ENCODE data around the gene STON1.
"Not testable (repeated sequence)": the region's sequence is repeated elsewhere in the genome, so short reads cannot be mapped to it uniquely, and the experiment has no call there.

Gene STON1

DNA sequence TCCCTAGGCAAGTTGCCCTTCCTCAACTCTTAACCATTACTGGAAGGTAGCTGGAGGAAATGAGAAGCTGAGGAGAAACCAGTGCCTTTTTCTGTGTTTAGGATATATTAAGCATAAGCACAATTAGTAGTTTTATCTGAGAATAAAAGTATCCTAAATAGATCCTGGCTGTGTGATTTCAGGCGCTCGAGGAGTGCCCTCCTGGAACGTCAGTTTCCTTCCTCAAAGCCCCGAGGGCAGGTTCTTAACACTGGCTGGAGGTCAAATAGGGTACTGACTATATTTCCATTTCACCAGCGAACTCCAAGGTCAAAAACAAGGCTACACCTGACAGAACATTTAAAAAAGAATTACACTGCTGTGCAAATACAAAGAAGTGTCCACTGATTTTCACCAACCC, 1.5 kb upstream of the STON1 start:
- DNase-seq = no peak

DNA sequence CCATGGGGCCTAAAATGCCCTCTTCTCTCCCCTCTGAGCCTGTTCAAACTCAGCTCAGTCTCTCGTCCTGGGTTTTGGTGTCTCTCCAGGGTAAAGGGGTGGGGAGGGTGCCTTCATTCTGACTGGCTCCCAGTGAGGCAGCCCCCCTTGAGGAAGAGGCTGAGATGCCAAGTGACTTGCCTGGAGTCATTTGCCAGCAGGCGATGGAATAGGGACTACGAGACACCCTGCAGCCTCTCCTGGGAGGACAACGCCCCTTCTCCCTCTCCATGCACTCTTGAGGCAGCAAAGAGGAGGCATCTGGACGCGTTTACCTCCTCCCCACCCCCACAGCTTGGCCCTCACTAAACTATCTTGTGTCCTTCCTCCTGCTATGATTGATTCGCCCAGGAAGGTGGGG, 760 bp upstream of the STON1 start:
- peak; percentile 64 for DNase-seq

DNA sequence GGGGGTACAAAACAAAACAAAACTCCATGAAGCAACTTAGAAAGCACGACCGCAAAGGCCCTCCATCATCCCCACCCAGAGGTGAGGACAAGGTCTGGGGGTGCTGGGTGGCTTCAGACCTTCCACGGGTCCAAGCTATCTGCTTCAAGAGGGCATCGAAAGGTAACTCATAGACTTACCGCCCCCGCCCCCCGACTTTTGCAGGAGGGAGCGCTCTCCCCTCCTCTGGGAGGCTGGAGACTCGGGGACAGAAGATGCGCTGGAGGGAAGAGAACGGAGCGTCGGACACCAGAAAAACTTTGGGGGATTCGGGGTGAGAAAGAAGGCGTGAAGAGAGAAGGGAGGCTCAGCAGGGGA, 300 bp upstream of the STON1 start:
- DNase-seq = no peak

DNA sequence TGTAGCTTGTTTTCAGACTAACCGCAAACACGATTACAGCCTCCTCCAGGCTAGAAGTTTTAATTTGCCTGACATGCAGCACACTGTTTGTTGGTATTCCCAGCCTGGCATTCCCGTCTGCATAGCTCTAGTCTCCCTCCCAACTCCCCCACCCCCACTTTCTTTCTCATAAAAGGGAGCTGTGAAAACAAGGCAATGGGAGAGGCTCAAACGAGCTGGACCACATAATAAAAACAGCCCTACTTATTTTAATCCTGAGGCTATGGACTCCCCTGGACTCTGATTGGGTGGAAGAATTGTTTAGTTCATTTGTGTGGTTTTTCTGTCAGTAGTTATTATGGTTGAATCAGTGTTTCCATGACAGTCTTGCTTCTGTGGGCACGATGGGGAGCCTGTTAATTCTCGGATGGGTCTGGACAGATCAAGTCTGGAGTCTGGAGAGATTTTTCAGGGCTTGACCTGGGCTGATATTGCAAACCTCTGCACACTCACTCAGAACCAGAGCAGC, 1.2 kb downstream of the STON1 start:
- no peak for DNase-seq

DNA sequence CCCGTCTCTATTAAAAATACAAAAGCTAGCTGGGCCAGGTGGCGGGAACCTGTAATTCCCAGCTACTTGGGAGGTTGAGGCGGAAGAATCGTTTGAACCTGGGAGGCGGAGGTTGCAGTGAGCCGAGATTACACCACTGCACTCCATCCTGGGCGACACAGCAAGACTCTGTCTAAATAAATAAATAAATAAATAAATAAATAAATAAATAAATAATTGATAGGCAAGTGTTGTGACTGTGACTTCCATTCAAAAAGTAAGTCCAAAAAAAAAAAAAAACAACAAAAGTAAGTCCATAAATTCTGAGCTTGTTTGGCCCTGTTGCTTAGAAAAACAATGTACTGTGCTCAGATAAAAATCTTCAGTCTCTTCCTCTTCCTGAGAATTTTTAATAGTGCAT, 2.2 kb downstream of the STON1 start:
- DNase-seq = no peak

DNA sequence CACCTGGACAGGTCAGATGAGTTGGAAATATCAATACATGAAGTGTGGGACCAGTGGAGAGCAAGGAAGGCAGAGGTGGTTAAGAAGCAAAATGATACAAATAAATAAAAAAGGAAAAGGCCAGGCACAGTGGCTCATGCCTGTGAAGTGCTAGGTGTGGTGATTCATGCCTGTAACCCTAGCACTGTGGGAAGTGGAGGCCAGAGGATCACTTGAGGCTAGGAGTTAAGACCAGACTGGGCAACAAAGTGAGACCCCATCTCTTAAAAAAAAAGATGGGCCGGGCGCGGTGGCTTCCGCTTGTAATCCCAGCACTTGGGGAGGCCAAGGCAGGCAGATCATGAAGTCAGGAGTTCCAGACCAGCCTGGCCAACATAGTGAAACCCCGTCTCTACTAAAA, 2.9 kb downstream of the STON1 start:
- DNase-seq = no peak

DNA sequence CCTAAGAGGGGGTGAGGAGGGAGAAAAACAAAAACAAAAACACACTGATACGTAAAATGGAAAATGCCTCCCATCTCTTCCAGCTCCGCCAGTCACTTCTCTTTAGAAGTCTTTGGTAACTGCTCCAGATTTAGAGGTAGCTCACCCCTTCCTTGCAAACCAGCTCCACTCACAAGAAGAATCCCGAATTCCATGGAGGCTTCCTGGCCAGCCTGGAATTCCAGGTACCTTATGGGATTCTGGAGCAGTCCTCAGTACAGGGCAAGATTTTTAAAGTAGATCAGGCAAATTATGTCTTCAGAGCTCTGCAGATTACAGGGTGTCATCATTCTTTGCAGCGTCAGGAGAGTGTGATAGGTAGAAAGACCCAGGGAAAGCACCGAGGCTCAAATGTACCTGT, 4.8 kb downstream of the STON1 start:
- no peak for DNase-seq

DNA sequence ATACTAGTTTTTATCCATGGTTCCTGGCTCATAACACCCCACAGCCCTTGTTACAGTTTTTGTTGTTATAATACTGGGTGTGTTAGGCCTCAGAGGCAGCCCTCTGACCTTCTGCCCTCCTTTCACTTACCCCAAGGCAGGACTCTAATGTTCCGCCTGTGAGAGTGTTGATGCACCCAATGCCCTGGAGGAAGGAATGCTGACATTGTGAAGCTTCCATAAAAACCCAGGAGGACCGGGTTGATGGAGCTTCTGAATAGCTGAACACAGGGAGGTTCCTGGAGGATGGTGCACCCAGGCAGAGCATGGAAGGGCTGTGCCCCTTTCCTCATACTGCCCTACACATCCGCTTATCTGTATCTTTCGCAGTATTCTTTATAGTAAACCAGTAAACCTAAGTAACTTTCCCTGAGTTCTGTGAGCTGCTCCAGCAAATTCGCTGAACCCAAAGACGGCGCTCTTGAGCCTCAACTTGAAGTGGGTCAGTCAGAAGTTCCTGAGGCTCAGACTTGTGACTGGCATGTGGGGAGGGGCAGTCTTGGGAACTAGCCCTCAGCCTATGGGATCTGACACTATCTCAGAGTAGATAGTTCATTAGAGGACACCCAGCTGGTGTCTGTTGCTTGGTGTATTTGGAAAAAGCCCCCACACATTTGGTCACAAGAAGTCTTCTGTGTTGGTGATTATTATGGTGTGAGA, 10.4 kb downstream of the STON1 start:
- no peak for DNase-seq

DNA sequence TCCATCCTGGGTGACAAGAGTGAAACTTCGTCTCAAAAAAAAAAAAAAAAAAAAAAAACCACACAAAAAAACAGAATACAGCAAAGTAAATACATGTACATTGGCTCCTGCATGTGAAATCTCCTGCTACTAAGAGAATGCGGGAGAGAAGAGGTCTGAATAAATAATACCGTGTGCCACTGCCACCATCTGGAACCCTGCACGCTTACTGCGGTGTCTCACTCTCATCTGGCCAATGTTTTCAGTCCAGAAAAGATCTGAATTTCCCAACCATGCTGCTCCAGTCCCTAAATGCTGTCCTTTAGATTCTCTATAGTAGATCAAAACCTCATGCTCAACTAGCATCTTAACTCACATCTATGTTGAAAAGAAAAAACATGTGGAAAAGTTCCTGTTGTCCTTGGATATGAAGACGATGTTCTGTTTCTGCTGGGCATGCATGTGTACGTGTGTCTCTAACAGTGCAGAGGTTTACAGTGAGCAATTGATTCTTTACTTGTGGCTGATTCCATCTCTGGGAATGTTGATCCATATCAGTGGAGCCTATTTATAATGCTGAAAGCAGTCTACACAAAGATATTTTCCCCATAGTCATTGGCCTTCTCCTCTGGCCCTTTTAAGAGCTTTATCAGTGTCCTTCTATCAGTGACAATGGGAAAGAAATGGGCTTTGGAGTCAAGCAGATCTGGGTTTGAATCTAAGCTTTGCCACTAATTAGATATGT, 11.9 kb downstream of the STON1 start:
- DNase-seq = no peak

DNA sequence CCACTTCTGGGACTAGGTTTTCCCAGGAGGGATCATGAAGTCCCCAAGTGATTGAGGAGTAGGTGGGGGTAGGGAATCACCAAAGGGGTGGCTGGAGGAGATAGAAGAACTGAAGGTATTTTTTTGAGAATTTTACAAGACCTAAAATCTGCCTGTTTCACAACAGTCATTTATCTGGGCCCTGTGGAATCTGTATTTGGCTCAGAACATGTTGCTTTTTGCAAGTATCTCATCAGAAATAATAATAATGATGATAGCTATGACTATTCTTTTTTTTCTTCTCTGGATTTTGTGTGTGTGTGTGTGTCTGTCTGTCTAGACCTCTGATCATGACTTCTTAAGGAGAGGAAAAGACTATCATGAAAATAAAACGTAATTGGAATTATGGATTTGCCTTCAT, 13.9 kb downstream of the STON1 start:
- DNase-seq = no peak

DNA sequence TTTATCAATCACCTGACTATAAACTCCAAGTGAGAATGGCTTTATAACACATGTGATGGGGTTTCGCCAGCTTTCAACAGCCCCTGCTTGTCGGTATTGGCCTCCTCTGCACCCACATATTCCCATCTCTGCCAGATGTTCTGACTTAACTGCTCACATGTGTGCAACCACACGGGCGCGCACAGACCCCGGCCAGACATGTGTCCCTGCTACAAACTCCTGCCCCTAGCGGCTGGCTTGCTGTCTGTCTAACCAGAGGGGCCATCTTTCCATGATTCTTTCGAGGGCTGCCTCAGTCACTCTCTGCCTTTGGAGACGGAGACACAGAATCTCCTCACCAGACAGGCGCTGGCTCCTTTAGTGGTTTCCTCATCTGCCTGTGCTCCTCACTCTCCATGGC, 15.3 kb downstream of the STON1 start:
- DNase-seq = no peak

DNA sequence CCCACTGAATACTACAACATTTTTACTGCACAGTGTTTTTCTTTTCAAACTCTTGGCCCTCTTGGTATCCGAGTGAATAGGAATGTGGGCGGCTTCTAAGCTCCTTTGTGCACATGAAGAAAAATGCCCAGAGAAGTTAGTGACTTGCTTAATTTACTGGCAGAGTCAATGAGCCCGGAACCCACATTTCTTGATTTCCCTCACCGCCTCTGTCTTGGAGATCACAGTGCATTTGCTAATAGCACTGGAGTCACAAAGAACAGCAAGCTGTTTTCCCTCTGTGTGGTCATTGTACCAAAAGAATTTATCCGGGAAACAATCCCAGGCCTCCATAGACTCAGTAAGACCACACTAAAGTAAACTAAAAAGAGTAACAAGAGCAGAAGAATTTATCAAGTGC, 18.9 kb downstream of the STON1 start:
- no peak for DNase-seq

DNA sequence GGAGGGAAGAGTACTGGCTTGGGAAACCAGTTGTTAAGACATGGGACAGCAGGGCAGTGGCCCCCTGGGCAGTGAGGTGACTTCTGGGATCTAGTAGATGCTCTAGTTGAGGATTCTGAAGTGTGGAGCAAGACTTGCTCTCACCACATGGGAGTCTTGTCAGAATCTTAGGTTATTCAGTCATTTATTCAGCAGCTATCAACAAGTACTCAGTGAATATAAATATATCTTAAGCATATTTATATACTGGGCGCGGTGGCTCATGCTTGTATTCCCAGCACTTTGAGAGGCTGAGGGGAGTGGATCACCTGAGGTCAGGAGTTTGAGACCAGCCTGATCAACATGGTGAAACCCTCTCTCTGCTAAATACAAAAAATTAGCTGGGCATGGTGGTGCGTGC, 20.0 kb downstream of the STON1 start:
- DNase-seq = no peak

DNA sequence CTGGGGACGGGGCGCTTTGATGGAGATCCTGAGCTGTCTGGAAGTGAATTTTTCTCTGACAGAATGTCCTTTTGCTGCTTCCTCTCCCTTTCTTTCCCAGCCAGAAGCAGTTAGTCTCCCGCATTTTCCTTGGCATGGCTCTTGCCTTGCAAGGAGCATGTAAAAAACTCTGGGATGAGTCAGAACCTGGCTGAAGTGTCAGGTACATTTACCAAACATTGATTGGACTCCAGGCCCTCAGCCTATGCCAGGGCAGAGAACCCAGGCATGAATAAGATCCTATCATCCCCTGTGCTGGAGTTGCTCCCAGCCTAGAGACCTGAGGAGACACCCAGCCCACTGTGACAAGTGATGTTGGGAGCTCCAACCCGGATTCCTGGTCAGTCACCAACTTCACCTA, 21.6 kb downstream of the STON1 start:
- DNase-seq = no peak

DNA sequence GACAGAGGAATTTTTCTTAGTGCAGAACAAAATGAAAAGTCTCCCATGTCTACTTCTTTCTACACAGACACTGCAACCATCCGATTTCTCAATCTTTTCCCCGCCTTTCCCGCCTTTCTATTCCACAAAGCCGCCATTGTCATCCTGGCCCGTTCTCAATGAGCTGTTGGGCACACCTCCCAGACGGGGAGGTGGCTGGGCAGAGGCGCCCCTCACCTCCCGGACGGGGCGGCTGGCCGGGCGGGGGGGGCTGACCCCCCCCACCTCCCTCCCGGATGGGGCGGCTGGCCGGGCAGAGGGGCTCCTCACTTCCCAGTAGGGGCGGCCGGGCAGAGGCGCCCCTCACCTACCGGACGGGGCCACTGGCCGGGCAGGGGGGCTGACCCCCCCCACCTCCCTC, 25.1 kb downstream of the STON1 start:
- DNase-seq = not testable (repeated sequence)

DNA sequence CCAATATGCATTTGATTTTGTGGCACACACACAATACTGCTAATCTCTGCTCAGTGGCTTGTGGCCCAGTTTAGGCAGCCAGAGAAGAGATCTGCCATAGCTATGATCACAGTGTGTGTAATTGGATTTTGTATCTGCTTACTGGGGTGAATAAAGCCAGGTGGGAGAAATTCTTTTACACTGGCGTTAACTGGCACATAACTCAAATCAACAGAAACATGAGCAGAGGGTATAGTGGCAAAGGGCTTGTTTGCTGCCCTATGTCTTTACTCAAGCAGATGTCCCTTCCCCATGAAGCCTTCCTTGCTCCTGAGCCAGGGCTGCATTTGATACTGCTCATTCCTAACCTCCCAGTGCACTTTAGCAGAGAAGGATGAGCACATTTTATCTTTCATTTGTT, 28.5 kb downstream of the STON1 start:
- no peak for DNase-seq

DNA sequence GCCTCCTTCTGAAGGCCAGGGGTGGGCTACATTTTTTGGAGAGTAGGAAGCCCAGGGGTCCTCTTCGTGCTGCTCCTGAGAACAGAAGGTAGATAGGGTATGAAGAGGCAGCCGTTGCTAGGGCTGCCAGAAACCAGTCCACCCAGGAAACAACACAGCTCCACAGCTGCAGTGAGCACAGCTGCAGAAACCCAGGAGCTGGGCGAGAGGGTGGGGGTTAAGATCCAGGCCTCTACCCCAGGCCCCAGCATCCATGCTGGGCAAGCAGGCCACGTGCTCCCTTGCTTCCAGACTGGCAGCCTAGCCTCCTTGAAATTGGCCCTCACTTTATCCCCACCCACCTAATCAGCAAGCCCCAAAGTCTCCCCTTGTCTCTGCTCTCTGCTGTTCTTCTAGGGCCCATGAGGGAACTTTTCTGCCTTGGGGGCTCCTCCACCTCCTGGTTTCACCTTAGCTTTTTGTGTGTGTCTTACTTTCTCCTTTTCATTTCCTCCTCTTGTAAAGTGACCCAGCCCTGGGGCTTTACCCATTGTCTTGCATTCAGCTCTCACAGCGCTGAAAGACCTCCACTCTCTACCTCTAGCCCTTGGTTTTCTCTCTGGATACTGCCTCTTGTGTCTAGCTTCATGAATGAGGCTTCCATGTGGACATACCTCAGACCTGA, 30.7 kb downstream of the STON1 start:
- no peak for DNase-seq

DNA sequence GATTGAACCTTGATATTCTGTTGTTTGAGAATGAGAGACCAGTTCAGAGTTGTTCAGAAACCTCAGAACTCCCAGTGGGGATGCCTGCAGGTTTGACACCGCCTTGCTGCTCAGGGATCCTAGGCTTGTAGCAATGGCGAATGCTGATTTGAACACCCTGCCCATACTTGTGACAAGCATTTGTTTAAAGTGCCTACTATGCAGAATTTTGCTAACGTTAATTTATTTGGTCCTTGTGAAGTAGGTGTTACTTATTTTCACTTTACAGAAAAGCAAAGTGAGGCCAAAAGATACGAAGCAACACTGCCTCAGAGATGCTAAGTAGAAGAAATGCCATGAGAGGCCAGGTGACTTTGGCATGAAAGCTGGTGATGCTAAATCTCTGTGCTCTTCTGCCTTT, 32.3 kb downstream of the STON1 start:
- DNase-seq = no peak

DNA sequence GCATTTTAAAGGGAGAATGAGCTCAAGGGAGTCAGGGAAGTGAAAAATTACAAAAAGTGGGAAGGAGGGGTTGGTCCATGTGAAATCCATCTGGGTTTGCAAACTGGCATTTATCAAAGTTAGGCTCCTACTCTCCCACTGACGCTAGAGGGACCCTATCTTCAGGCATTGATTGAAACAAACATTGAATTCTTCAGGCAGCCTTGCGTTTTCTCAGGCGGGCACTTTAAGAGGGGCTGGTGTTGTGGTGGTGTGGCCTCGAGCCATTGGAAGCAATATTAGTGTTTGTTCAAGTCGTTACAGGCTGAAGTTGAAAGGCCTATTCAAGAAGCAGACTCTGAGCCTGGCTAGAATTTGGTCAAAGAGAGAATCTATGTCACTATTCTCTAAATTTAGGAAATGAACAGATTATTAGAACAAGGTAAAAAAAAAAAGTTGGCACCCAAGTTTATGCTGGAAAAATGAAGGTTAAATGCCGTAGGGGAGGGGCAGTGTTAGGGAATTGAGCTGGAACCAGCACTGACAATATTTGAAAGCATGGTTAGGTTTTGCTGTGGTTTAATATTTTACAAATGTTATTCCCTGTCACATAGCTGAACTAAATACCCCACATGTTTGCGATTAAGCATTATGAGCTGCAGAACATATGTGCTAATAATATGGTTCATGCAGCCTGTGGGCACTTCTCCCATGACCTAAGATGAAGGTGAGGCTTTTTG, 36.8 kb downstream of the STON1 start:
- no peak for DNase-seq

DNA sequence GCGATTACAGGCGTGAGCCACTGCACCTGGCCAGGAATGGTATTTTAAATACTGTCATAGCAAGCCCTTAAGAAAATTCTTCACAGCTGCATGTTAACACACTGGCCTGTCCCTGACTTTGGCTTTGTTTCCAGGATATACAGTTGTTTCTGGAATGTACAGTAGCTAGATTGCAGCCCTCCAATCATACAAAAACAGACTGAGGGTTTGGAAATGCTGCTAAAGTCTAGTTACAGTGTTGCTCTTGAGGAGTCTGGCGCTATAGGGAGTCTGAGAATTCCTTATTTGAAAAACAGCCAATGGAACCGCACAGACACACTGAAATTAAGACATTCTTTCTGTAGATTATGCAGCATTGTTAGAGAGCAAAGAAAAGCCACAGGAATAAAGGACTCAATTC, 37.7 kb downstream of the STON1 start:
- DNase-seq = no peak

DNA sequence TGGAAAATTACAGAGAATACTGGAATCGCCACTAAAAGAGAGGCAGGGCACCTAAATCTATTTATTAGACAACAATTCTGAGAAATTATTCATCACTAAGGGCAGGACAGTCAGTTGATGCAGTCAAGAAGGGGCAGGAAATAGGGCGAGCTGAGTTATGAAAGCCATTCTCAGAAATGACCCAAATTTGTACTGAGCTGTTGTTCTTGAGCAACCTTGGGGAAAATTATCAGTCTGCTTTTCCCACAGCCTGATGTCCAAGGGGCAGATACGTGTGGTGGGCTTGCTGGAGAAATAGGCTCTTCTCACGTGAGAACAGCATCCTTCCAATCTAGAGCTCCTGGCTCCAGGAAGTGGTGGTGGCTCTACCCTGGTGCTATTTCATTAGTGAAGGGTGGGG, 38.6 kb downstream of the STON1 start:
- no peak for DNase-seq

DNA sequence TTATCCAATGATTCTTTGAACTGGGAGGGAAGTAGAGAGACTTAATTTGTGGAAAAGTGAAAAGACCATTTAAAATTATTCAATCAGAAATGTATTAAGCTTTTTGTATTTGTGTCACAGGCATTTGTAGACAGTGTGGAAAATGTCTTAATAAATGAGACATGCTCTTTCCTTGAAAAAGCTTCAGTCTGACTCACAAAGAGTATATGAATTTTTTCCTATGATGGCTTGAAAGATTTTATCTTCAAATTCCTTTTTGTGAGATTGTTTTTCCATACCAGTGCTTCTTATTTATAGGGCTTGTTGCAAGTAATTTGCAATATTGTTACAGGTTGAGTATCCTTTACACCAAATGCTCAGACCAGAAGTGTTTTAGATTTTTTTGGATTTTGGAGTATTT, 39.5 kb downstream of the STON1 start:
- DNase-seq = no peak

DNA sequence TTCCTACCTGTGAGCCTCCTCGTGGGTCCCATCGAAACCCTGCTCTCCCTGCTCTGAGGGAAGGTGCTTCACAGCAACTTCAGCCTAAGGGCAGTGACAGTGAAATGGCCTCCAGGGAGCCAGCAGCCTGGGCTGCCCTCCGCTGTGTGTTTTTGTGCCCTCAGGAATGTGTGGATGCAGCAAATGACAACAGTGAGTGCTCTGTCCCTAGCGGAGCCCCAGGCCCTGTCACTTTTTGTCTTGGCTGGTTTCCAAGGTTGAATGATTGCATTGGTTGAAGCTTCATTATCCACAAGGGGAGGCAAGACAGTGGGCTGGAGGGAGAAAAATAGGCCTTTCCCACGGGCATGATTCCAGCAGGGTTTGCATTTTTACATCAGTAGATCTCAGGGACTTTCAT, 42.9 kb downstream of the STON1 start:
- no peak for DNase-seq

Data from NCI-H524 treated with DMSO at 0.1 percent for 48 hours (cell line).